SKM-1 treated with dmso at 0.1 percent for 144 hours (cell line): Measurements from ENCODE around the gene TMEM132C.
"Not testable (repeated sequence)": the region's sequence is repeated elsewhere in the genome, so short reads cannot be mapped to it uniquely, and the experiment has no call there.

ENCODE experiments used
- DNase-seq: peaks from one replicate; lab custom pipeline; 2025; ENCODE audit not compliant: unreplicated experiment; lab: John Stamatoyannopoulos, UW

Gene TMEM132C

GRCh38 chr12:128471491-128471890 lies 204.5 kb downstream of the TMEM132C start:
- DNase-seq = no peak

- no peak for DNase-seq
These were observed 207.9 kb downstream of the TMEM132C start for GRCh38 chr12:128474916-128475315.

- DNase-seq = no peak
These were observed 209.3 kb downstream of the TMEM132C start for GRCh38 chr12:128476266-128476665.

GRCh38 chr12:128483526-128484255 lies 216.7 kb downstream of the TMEM132C start:
- no peak for DNase-seq

GRCh38 chr12:128497376-128497775 lies 230.4 kb downstream of the TMEM132C start:
- DNase-seq = not testable (repeated sequence)

- no peak for DNase-seq
These were observed 240.5 kb downstream of the TMEM132C start for GRCh38 chr12:128507470-128507869.

- DNase-seq = no peak
These were observed 242.2 kb downstream of the TMEM132C start for GRCh38 chr12:128509170-128509569.

- DNase-seq = no peak
These were observed 243.5 kb downstream of the TMEM132C start for GRCh38 chr12:128510511-128510910.

GRCh38 chr12:128513331-128513730 lies 246.4 kb downstream of the TMEM132C start:
- no peak for DNase-seq

GRCh38 chr12:128513831-128514230 lies 246.9 kb downstream of the TMEM132C start:
- DNase-seq = no peak

GRCh38 chr12:128518644-128519043 lies 251.7 kb downstream of the TMEM132C start:
- DNase-seq = no peak

GRCh38 chr12:128519426-128519825 lies 252.5 kb downstream of the TMEM132C start:
- DNase-seq = no peak

GRCh38 chr12:128521981-128522380 lies 255.0 kb downstream of the TMEM132C start:
- no peak for DNase-seq

GRCh38 chr12:128524439-128524838 lies 257.5 kb downstream of the TMEM132C start:
- no peak for DNase-seq

- DNase-seq = no peak
These were observed 264.2 kb downstream of the TMEM132C start for GRCh38 chr12:128531170-128531569.

- no peak for DNase-seq
These were observed 267.9 kb downstream of the TMEM132C start for GRCh38 chr12:128534906-128535305.

GRCh38 chr12:128536810-128537209 lies 269.8 kb downstream of the TMEM132C start:
- DNase-seq = no peak

GRCh38 chr12:128537668-128538067 lies 270.7 kb downstream of the TMEM132C start:
- no peak for DNase-seq

GRCh38 chr12:128542844-128543243 lies 275.9 kb downstream of the TMEM132C start:
- DNase-seq = no peak

GRCh38 chr12:128543460-128543859 lies 276.5 kb downstream of the TMEM132C start:
- DNase-seq = no peak

GRCh38 chr12:128543971-128544370 lies 277.0 kb downstream of the TMEM132C start:
- DNase-seq = no peak

GRCh38 chr12:128548949-128549348 lies 282.0 kb downstream of the TMEM132C start:
- DNase-seq = no peak

- DNase-seq = no peak
These were observed 282.7 kb downstream of the TMEM132C start for GRCh38 chr12:128549601-128550218.
